Bladder microvascular endothelial cell (primary cell): Measurements from ENCODE around the gene CR1L. TPM values are rescaled to one million over a fixed set of nuclear protein-coding genes. Genes with fewer than 3 reads are reported as not detected.

ENCODE experiments used
- total RNA-seq: library from RNA; depleted of rRNA; stranded (reverse); fragments of >200 nt; gene quantifications from 2 replicates; pipeline ENCODE4 v1.2.3, GENCODE V29; 2014

CR1L gene
- total RNA-seq: not detected in 2 replicates

GRCh38 chr1:207644852-207645634 is at the start of gene CR1L:
CR1L (plus strand) TSS chr1:207645133; CDS start chr1:207645234, 101 bp downstream.

GRCh38 chr1:207751790-207752455 is 107.0 kb downstream of the CR1L start, which contains the start of gene CD46:
CD46 (plus strand) TSS chr1:207752054; CDS start chr1:207752213, 159 bp downstream.

Other genes starting within 250 kb of the CR1L start
- gene CR2, start 190.8 kb upstream of the CR1L start, total RNA-seq: not detected in 2 replicates
- not detected in 2 replicates for gene CR1, start 149.0 kb upstream of the CR1L start, total RNA-seq
- 189 and 348 TPM in 2 replicates for gene CD46, start 106.9 kb downstream of the CR1L start, total RNA-seq